ENCODE results near the gene OR1A2.
"Not testable (repeated sequence)": the region's sequence is repeated elsewhere in the genome, so short reads cannot be mapped to it uniquely, and the experiment has no call there.

The OR1A2 gene, protein sequence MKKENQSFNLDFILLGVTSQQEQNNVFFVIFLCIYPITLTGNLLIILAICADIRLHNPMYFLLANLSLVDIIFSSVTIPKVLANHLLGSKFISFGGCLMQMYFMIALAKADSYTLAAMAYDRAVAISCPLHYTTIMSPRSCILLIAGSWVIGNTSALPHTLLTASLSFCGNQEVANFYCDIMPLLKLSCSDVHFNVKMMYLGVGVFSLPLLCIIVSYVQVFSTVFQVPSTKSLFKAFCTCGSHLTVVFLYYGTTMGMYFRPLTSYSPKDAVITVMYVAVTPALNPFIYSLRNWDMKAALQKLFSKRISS

DNA sequence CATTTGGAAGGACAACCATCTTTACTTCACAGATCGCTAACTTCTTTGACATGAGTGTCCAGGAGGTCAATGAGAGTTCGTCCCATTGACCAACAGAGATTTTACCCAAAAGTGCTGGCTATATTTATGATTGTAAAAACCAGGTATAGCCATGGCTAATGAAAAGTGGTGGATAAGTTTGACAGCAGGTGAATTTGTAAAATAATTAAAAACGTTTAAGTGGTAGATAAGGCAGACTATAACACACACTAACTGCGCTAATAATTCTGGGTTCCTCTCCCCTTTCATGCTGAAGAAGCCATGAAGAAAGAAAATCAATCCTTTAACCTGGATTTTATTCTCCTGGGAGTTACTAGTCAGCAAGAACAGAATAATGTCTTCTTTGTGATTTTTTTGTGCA is at the start of gene OR1A2:
Gene OR1A2, plus strand, starts transcription at position 301 of the 400 bp plus-strand sequence. Its CDS starts 0 bp downstream, at position 301.
- H3K4me3 ChIP-seq (ENCODE audit: low read length): no peak within 1 kb of the TSS
- DNase-seq (ENCODE audit: low read depth): no peak

DNA sequence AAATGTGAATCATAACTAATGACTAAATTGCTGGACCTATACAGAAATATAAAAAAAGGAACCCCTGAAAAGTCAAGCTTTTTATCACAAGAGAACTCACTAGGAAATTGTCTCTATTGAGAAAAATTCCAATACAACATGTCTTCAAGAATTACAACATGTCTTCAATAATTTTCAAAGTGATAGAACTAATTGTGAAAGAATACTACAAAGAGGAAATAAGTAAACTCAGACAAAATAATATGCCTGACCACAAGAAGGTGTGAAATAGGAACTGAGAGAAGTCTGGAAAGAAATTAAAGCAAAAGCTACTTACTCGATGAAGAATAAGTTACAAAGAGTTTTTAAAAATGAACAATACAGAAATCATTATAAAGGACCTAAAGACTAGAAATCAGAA is 40.1 kb upstream of the OR1A2 start:
- no peak overlapping the region for H3K4me3 ChIP-seq (ENCODE audit: low read length)
- H3K27me3 ChIP-seq (replicated peaks; ENCODE audit: control insufficient read depth, insufficient read depth, low read length): no peaks in the 10 kb centered on the region
- DNase-seq (ENCODE audit: low read depth): no peak
- H3K36me3 ChIP-seq (ENCODE audit: control insufficient read depth, insufficient read depth, low read length, severe bottlenecking): no peaks in the 10 kb centered on the region
- no peak overlapping the region for H3K9ac ChIP-seq (ENCODE audit: low read length)
- no peaks in the 10 kb centered on the region for H3K9me3 ChIP-seq (ENCODE audit: control insufficient read depth, low read length)
- no peaks in the 10 kb centered on the region for H3K4me1 ChIP-seq (ENCODE audit: control insufficient read depth, insufficient read depth, low read length)

More for the DNA sequence above, at the start of gene OR1A2:
- Histone ChIP-seq H3K9ac (ENCODE audit: low read length) (no peak within 1 kb of the TSS), H3K27me3 (replicated peaks; ENCODE audit: control insufficient read depth, insufficient read depth, low read length) (no peaks in the 10 kb centered on the region), H3K36me3 (ENCODE audit: control insufficient read depth, insufficient read depth, low read length, severe bottlenecking) (no peaks in the 10 kb centered on the region), H3K4me1 (ENCODE audit: control insufficient read depth, insufficient read depth, low read length) (no peaks in the 10 kb centered on the region), H3K9me3 (ENCODE audit: control insufficient read depth, low read length) (peaks cover 7% of the 10 kb centered on the region)

DNA sequence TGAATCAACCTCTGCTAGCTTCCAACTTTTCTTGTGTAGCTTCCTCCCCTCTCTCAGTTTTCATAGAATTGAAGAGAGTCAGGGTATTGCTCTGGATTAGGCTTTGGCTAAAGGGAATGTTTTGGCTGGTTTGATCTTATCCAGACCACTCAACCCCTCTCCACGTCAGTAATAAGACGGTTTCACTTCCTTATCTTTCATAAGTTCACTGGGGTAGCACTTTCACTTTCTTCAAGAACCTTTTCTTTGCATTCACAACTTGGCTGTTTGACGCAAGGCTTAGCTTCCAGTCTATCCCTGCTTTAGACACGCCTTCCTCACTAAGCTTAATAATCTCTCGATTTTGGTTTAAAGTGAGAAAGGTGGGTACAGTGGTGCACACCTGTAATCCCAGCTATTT is 29.7 kb upstream of the OR1A2 start:
- H3K36me3 ChIP-seq (ENCODE audit: control insufficient read depth, insufficient read depth, low read length, severe bottlenecking): no peaks in the 10 kb centered on the region
- no peaks in the 10 kb centered on the region for H3K27me3 ChIP-seq (replicated peaks; ENCODE audit: control insufficient read depth, insufficient read depth, low read length)
- no peak for DNase-seq (ENCODE audit: low read depth)
- H3K9me3 ChIP-seq (ENCODE audit: control insufficient read depth, low read length): no peaks in the 10 kb centered on the region
- H3K9ac ChIP-seq (ENCODE audit: low read length): no peak overlapping the region
- H3K4me3 ChIP-seq (ENCODE audit: low read length): no peak overlapping the region
- H3K4me1 ChIP-seq (ENCODE audit: control insufficient read depth, insufficient read depth, low read length): no peaks in the 10 kb centered on the region

DNA sequence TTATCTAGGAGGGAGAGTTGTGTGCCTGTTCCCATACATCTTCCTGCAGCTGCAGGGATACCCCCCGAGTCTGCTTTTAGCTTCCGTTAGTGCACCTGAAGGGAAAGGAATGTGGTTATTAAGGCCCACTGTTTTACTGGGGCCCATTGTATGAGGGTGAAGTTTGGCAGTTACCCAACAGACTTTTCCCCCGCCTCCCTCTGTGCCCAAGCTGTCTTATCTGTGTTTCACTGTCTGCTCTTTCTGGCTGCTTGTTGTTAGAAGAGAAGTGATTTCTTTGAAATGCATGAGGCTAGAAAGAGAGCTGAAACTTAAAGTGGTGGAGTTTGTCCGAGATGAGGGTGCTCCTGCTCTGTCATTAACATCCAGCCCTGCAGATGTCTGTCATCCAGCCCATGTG is 7.4 kb upstream of the OR1A2 start:
- H3K9ac ChIP-seq (ENCODE audit: low read length): no peak overlapping the region
- H3K4me1 ChIP-seq (ENCODE audit: control insufficient read depth, insufficient read depth, low read length): no peaks in the 10 kb centered on the region
- no peaks in the 10 kb centered on the region for H3K36me3 ChIP-seq (ENCODE audit: control insufficient read depth, insufficient read depth, low read length, severe bottlenecking)
- no peak overlapping the region for H3K4me3 ChIP-seq (ENCODE audit: low read length)
- no peak for DNase-seq (ENCODE audit: low read depth)
- no peaks in the 10 kb centered on the region for H3K9me3 ChIP-seq (ENCODE audit: control insufficient read depth, low read length)
- no peaks in the 10 kb centered on the region for H3K27me3 ChIP-seq (replicated peaks; ENCODE audit: control insufficient read depth, insufficient read depth, low read length)

DNA sequence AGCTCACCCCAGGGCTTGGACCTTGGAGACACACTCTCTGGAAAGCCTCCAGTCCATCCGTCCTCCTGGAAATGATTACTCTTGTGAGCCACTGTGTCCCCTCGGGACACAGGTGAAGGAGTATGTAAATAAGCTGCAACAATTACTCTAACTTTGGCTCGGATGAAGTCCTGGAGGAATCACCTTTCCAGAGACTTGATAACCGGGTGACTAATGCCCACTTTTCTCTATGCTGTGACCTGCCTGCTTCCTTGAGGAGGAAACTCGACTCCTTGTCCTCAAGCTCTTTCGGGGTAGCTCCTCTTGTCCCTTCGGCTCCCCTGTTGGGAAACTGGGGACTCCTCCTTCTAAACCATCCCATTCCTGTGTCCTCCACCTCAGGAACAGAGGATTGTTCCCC is 10.0 kb downstream of the OR1A2 start, which contains the start of gene OR1A1:
Gene OR1A1, plus strand, starts transcription at position 301 of the 400 bp plus-strand sequence. CDS start 7,954 bp downstream, outside the sequence.
- Histone ChIP-seq H3K4me3 (ENCODE audit: low read length) (no peak within 1 kb of the TSS), H3K27me3 (replicated peaks; ENCODE audit: control insufficient read depth, insufficient read depth, low read length) (no peaks in the 10 kb centered on the region), H3K9me3 (ENCODE audit: control insufficient read depth, low read length) (peaks cover 5% of the 10 kb centered on the region), H3K36me3 (ENCODE audit: control insufficient read depth, insufficient read depth, low read length, severe bottlenecking) (no peaks in the 10 kb centered on the region), H3K9ac (ENCODE audit: low read length) (no peak within 1 kb of the TSS), H3K4me1 (ENCODE audit: control insufficient read depth, insufficient read depth, low read length) (no peaks in the 10 kb centered on the region)
- no peak for DNase-seq (ENCODE audit: low read depth)

DNA sequence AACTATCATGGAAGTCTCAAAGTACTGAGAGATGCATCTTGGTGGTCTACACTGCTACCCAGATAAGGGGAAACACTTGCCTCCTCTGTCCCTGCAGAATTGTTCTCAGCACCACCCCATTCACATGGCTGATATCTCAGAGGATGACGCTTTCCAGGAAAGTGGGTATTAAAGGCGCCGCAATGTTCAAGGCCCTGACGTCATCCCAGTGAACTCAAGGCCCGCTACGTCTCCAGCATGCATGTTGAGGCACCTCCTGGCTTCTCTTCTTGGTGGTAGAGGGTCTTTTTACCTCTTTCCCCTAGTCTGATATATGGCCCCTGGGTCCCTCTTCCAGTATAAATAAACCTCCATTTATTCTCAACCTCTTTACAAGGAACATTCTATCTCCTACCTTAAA is 11.2 kb downstream of the OR1A2 start:
- H3K4me3 ChIP-seq (ENCODE audit: low read length): no peak overlapping the region
- H3K4me1 ChIP-seq (ENCODE audit: control insufficient read depth, insufficient read depth, low read length): no peaks in the 10 kb centered on the region
- peaks cover 5% of the 10 kb centered on the region for H3K9me3 ChIP-seq (ENCODE audit: control insufficient read depth, low read length)
- H3K9ac ChIP-seq (ENCODE audit: low read length): no peak overlapping the region
- no peak for DNase-seq (ENCODE audit: low read depth)
- no peaks in the 10 kb centered on the region for H3K27me3 ChIP-seq (replicated peaks; ENCODE audit: control insufficient read depth, insufficient read depth, low read length)
- H3K36me3 ChIP-seq (ENCODE audit: control insufficient read depth, insufficient read depth, low read length, severe bottlenecking): no peaks in the 10 kb centered on the region

DNA sequence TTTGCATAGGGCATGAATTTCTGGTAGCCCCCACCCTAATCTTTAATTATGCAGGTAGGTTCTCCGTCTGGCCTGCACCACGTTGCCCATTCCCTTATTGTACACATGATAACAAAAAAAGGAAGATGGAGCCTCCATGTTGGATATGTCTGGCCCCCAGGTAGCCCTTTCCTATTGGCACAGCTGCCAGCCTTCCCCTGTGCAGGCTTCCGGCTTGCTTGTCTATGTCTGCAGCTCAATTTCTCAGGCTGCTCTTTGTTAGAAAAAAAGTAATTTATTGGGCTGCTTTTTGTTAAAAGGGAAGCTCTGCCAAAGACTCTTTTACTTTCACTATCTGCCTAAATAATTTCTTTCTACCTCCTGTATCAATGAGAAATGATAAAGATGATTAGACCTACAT is 15.7 kb downstream of the OR1A2 start:
- DNase-seq (ENCODE audit: low read depth): no peak
- Histone ChIP-seq H3K27me3 (replicated peaks; ENCODE audit: control insufficient read depth, insufficient read depth, low read length) (no peaks in the 10 kb centered on the region), H3K36me3 (ENCODE audit: control insufficient read depth, insufficient read depth, low read length, severe bottlenecking) (no peaks in the 10 kb centered on the region), H3K9ac (ENCODE audit: low read length) (no peak overlapping the region), H3K9me3 (ENCODE audit: control insufficient read depth, low read length) (no peaks in the 10 kb centered on the region), H3K4me3 (ENCODE audit: low read length) (no peak overlapping the region), H3K4me1 (ENCODE audit: control insufficient read depth, insufficient read depth, low read length) (no peaks in the 10 kb centered on the region)

DNA sequence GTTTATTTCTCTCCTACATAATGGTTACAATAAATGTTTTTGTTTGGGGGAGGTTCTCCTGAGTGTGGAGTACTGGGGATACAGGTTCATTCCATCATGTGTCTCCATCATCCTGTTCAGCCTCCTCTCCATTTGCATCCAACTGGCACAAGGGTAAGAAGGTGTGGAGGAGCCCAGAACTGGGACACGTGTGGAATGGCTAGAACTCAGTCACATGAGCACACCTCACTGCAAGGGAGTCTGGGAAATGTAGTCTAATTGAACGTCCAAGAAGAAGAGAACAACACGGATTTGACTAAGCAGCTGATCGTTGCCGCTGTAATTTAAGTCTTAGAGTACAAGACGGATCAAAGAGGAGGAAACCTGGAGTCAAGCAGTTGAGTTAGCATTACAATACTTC is 16.3 kb downstream of the OR1A2 start:
- Histone ChIP-seq H3K36me3 (ENCODE audit: control insufficient read depth, insufficient read depth, low read length, severe bottlenecking) (no peaks in the 10 kb centered on the region), H3K9ac (ENCODE audit: low read length) (no peak overlapping the region), H3K4me1 (ENCODE audit: control insufficient read depth, insufficient read depth, low read length) (no peaks in the 10 kb centered on the region), H3K27me3 (replicated peaks; ENCODE audit: control insufficient read depth, insufficient read depth, low read length) (no peaks in the 10 kb centered on the region), H3K4me3 (ENCODE audit: low read length) (no peak overlapping the region), H3K9me3 (ENCODE audit: control insufficient read depth, low read length) (no peaks in the 10 kb centered on the region)
- no peak for DNase-seq (ENCODE audit: low read depth)

DNA sequence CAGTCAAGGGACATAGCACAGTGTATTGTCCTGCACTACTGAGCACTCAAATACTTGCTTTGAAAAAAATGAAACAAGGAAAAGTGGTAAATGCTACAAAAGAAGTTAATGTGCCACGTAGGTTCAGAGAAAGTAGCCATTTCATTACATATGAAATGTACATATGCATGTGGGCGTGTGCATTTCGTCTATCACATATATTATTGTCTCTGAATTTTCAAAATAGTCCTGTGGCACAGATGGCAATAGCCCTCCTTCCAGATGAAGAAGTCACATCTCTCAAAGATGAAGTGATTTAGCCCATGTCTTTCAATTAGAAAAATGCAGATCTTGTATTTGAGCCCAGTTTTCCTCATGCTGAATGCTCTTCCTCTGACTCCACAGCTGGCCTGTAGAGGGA is 22.7 kb downstream of the OR1A2 start:
- H3K27me3 ChIP-seq (replicated peaks; ENCODE audit: control insufficient read depth, insufficient read depth, low read length): not testable (repeated sequence)

DNA sequence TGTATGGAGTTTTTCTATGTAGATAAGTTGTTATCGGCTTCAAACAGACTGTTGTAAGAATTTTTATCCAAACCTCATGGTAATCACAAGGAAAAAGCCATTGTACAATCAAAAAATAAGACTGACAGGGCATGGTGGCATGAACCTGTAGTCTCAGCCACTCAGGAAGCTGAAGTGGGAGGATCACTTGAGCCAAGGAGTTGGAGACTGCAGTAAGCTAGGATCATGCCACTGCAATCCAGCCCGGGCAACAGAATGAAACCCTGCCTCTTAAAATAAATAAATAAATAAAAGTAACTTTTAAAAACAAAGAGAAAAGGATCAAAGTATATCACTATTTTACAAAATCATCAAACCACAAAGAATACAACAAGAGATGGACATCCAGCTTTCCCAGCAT is 24.5 kb downstream of the OR1A2 start:
- Histone ChIP-seq H3K9me3 (ENCODE audit: control insufficient read depth, low read length) (no peaks in the 10 kb centered on the region), H3K9ac (ENCODE audit: low read length) (no peak overlapping the region), H3K36me3 (ENCODE audit: control insufficient read depth, insufficient read depth, low read length, severe bottlenecking) (no peaks in the 10 kb centered on the region), H3K4me3 (ENCODE audit: low read length) (no peak overlapping the region), H3K27me3 (replicated peaks; ENCODE audit: control insufficient read depth, insufficient read depth, low read length) (no peaks in the 10 kb centered on the region), H3K4me1 (ENCODE audit: control insufficient read depth, insufficient read depth, low read length) (no peaks in the 10 kb centered on the region)
- no peak for DNase-seq (ENCODE audit: low read depth)

More for the DNA sequence above, 22.7 kb downstream of the OR1A2 start:
- H3K4me1 ChIP-seq (ENCODE audit: control insufficient read depth, insufficient read depth, low read length); H3K9me3 ChIP-seq (ENCODE audit: control insufficient read depth, low read length); DNase-seq (ENCODE audit: low read depth); H3K4me3 ChIP-seq (ENCODE audit: low read length); H3K9ac ChIP-seq (ENCODE audit: low read length); H3K36me3 ChIP-seq (ENCODE audit: control insufficient read depth, insufficient read depth, low read length, severe bottlenecking): not testable (repeated sequence)

DNA sequence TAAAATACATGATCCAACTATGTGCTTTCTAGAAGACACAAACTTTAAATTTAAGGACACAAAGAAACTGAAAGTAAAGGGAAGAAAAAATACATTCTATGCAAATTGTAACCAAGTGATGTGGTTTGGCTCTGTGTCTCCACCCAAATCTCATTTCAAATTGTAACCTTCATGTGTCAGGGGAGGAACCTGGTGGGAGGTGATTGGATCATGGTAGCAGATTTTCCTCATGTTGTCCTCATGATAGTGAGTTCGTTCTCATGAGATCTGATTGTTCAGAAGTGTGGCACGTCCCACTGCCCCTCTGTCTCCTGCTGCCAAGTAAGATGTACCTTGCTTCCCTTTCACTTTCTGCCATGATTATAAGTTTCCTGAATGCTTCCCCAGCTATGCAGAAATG is 25.2 kb downstream of the OR1A2 start:
- H3K27me3 ChIP-seq (replicated peaks; ENCODE audit: control insufficient read depth, insufficient read depth, low read length): no peaks in the 10 kb centered on the region
- no peaks in the 10 kb centered on the region for H3K9me3 ChIP-seq (ENCODE audit: control insufficient read depth, low read length)
- no peak overlapping the region for H3K4me3 ChIP-seq (ENCODE audit: low read length)
- H3K4me1 ChIP-seq (ENCODE audit: control insufficient read depth, insufficient read depth, low read length): no peaks in the 10 kb centered on the region
- no peak for DNase-seq (ENCODE audit: low read depth)
- H3K36me3 ChIP-seq (ENCODE audit: control insufficient read depth, insufficient read depth, low read length, severe bottlenecking): no peaks in the 10 kb centered on the region
- H3K9ac ChIP-seq (ENCODE audit: low read length): no peak overlapping the region

Measured in adipocyte (in vitro differentiated cells).